ENCODE measurements around the gene STK11IP.

STK11IP gene

DNA sequence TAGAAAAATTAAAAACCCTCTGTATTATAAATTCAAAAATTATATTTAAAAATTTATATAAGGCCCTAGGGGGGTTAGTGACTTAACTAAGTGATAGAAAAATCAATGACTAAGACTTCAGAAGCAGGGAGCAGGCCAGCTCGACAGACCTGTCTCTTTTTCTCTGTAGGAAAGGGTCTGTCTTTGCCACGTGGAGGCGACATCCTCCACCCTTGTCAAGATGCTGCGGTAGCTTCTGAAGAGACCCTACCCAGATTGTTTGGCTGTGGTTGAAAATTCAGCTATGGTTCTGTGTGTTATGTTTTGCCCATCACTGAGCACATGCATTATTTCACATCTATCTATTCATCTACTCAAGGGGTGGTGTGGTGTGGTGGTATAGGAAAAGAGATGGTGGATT is 21.6 kb downstream of the STK11IP start:
- Histone ChIP-seq H3K9me3 (ENCODE audit: control insufficient read depth, insufficient read depth, low read length) (no peaks in the 10 kb centered on the region), H3F3A (ENCODE audit: control insufficient read depth, insufficient read depth) (no peaks in the 10 kb centered on the region), H3K27ac (ENCODE audit: low read depth, low read length) (no peak overlapping the region), H3K4me3 (ENCODE audit: low read length) (no peak overlapping the region), H3K4me2 (ENCODE audit: low read length) (no peak overlapping the region), H3K9me2 (replicated peaks; ENCODE audit: control insufficient read depth, low read length) (no peaks in the 10 kb centered on the region), H3K79me2 (ENCODE audit: control insufficient read depth, low read length) (no peaks in the 10 kb centered on the region), H4K20me1 (ENCODE audit: control insufficient read depth, insufficient read depth, low read depth, low read length) (no peaks in the 10 kb centered on the region), H3K36me3 (ENCODE audit: control insufficient read depth, low read length) (no peaks in the 10 kb centered on the region), H3K27me3 (ENCODE audit: control insufficient read depth, low read length) (peaks cover 12% of the 10 kb centered on the region), H3K4me1 (ENCODE audit: control insufficient read depth, low read length) (no peaks in the 10 kb centered on the region)
- no peak for TF ChIP-seq EZH2phosphoT487 (IDR thresholded peaks at IDR 0.05; ENCODE audit: borderline replicate concordance, low read length)
- TF ChIP-seq CTCF (IDR thresholded peaks at IDR 0.05; ENCODE audit: low read depth, low read length, poor library complexity, severe bottlenecking) = no peak

- H3K36me3 ChIP-seq (ENCODE audit: control insufficient read depth, low read length) = no peaks in the 10 kb centered on the region
- no peak overlapping the region for H3K4me3 ChIP-seq (ENCODE audit: low read length)
- no peaks in the 10 kb centered on the region for H4K20me1 ChIP-seq (ENCODE audit: control insufficient read depth, insufficient read depth, low read depth, low read length)
- peaks cover 17% of the 10 kb centered on the region for H3K27me3 ChIP-seq (ENCODE audit: control insufficient read depth, low read length)
- TF ChIP-seq CTCF (IDR thresholded peaks at IDR 0.05; ENCODE audit: low read depth, low read length, poor library complexity, severe bottlenecking) = no peak
- TF ChIP-seq EZH2phosphoT487 (IDR thresholded peaks at IDR 0.05; ENCODE audit: borderline replicate concordance, low read length) = no peak
- no peaks in the 10 kb centered on the region for H3K79me2 ChIP-seq (ENCODE audit: control insufficient read depth, low read length)
- no peaks in the 10 kb centered on the region for H3K9me2 ChIP-seq (replicated peaks; ENCODE audit: control insufficient read depth, low read length)
- no peak overlapping the region for H3K27ac ChIP-seq (ENCODE audit: low read depth, low read length)
- no peaks in the 10 kb centered on the region for H3F3A ChIP-seq (ENCODE audit: control insufficient read depth, insufficient read depth)
- no peak overlapping the region for H3K4me2 ChIP-seq (ENCODE audit: low read length)
- no peaks in the 10 kb centered on the region for H3K4me1 ChIP-seq (ENCODE audit: control insufficient read depth, low read length)
- no peaks in the 10 kb centered on the region for H3K9me3 ChIP-seq (ENCODE audit: control insufficient read depth, insufficient read depth, low read length)
Measured at GRCh38 chr2:219620546-219620945, 22.9 kb downstream of the STK11IP start.

DNA sequence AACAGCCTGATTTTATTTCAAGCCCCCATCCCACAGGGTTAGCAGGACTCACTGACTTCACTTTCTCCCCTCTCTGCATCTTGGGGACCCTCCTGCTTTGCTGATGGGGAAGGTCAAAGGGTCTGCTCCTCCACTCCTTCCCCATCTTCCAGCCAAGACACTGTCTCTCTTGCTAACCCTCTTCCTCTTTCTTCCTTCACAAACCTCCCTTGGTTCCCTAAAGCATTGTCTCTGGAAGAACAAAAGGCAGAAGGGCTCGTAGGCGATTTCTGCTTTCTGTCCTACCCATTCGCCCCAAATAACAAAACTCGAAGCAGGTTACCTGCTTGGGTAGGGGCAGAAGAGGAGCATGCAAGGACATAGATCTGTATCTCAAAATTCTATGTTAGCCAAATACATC is 24.3 kb downstream of the STK11IP start:
- Histone ChIP-seq H3K27me3 (ENCODE audit: control insufficient read depth, low read length) (peaks cover 20% of the 10 kb centered on the region), H3K9me3 (ENCODE audit: control insufficient read depth, insufficient read depth, low read length) (no peaks in the 10 kb centered on the region), H4K20me1 (ENCODE audit: control insufficient read depth, insufficient read depth, low read depth, low read length) (no peaks in the 10 kb centered on the region), H3F3A (ENCODE audit: control insufficient read depth, insufficient read depth) (no peaks in the 10 kb centered on the region), H3K4me1 (ENCODE audit: control insufficient read depth, low read length) (no peaks in the 10 kb centered on the region), H3K79me2 (ENCODE audit: control insufficient read depth, low read length) (no peaks in the 10 kb centered on the region), H3K9me2 (replicated peaks; ENCODE audit: control insufficient read depth, low read length) (no peaks in the 10 kb centered on the region), H3K4me3 (ENCODE audit: low read length) (no peak overlapping the region), H3K27ac (ENCODE audit: low read depth, low read length) (no peak overlapping the region), H3K4me2 (ENCODE audit: low read length) (no peak overlapping the region), H3K36me3 (ENCODE audit: control insufficient read depth, low read length) (no peaks in the 10 kb centered on the region)
- TF ChIP-seq EZH2phosphoT487 (IDR thresholded peaks at IDR 0.05; ENCODE audit: borderline replicate concordance, low read length) (no peak), CTCF (IDR thresholded peaks at IDR 0.05; ENCODE audit: low read depth, low read length, poor library complexity, severe bottlenecking) (no peak)

GRCh38 chr2:219622472-219622871 is 24.8 kb downstream of the STK11IP start:
- TF ChIP-seq CTCF (IDR thresholded peaks at IDR 0.05; ENCODE audit: low read depth, low read length, poor library complexity, severe bottlenecking) = no peak
- no peak for TF ChIP-seq EZH2phosphoT487 (IDR thresholded peaks at IDR 0.05; ENCODE audit: borderline replicate concordance, low read length)
- Histone ChIP-seq H3K79me2 (ENCODE audit: control insufficient read depth, low read length) (no peaks in the 10 kb centered on the region), H3K4me2 (ENCODE audit: low read length) (no peak overlapping the region), H3F3A (ENCODE audit: control insufficient read depth, insufficient read depth) (no peaks in the 10 kb centered on the region), H3K27me3 (ENCODE audit: control insufficient read depth, low read length) (peaks cover 23% of the 10 kb centered on the region), H3K9me3 (ENCODE audit: control insufficient read depth, insufficient read depth, low read length) (no peaks in the 10 kb centered on the region), H3K4me1 (ENCODE audit: control insufficient read depth, low read length) (no peaks in the 10 kb centered on the region), H3K9me2 (replicated peaks; ENCODE audit: control insufficient read depth, low read length) (no peaks in the 10 kb centered on the region), H3K36me3 (ENCODE audit: control insufficient read depth, low read length) (no peaks in the 10 kb centered on the region), H4K20me1 (ENCODE audit: control insufficient read depth, insufficient read depth, low read depth, low read length) (no peaks in the 10 kb centered on the region), H3K4me3 (ENCODE audit: low read length) (no peak overlapping the region), H3K27ac (ENCODE audit: low read depth, low read length) (no peak overlapping the region)
